T-helper 2 cell treated with Interferon-gamma antibody and Interleukin-4, amounts not matched to agents 100 ng/mL and 5 ng/mL, for 36 hours (primary cell): ENCODE measurements around the gene PRR7. TPM values are rescaled to one million over a fixed set of nuclear protein-coding genes. Genes with fewer than 3 reads are reported as not detected.

Experiments
- intact Hi-C: fragments of 100-400 bp; cut with micrococcal nuclease; formaldehyde crosslinking; loops from one replicate; pipeline ENCODE4 v1.15.1; 2023
- total RNA-seq: library from RNA; stranded (reverse); gene quantifications from 2 replicates; pipeline ENCODE4 v1.2.3, GENCODE V29; 2022

Gene PRR7
- total RNA-seq, 1 donor from 2014 or later: 6.0 TPM

DNA sequence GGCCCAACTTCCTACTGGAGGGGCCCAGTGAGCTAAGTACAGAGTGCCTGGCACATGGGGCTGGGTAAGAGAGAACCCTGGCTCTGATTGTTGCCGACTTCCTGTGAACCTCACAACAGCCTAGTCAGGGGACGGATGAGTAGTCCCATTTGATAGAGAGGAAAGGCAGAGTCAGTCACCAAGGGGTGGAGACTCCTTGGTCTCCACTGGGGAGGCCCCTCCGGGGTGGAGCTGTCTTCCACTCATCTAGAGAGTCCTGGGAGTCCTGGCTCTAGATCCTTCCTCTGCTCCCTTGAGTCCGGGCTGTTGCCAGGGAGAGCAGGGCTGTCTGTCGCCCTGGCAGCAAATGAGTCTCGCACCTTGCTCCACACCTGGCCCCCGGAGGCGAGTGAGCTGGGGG is 12.2 kb upstream of the PRR7 start:
- intact Hi-C loops: loop anchor here (1.0 kb wide), 1 partner anchor 10 kb away; no protein-coding TSS in a partner anchor

DNA sequence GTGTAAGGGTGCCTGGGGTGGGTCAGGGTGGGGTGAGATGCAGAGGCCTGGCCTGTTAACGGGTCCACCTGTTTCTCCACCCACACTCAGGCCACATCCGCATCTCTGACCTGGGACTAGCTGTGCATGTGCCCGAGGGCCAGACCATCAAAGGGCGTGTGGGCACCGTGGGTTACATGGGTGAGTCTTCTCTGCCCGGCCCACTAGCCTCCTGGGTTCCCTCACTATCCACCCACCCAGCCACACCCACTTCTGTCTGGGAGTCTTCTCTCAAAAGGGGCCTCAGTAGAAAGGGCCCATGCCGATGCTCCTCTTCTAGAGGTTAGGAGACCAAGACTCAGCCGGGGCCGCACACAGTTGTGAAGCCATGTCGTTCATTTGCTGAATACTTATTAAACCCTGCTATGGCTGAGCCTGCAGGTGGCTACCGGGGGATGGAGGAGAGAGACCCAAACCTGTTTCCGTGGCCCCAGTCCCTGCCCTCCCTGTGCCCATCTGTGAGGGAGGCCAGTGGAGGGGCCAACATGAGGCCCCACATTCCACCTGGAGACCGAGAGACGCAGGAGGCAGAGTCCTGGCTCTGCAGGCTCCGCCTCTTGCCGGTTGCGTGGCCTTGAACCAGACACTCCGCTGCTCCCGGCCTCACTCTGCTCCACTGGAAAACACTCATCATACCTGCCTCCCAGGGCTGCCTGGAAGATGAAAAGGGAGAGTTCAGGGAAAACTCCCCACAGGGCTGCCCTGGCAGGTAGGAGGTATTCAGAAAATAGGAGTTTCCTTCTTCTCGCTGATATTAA is 11.5 kb upstream of the PRR7 start:
- intact Hi-C loops: loop anchor here (1.0 kb wide), 1 partner anchor 9 kb away; no protein-coding TSS in a partner anchor

DNA sequence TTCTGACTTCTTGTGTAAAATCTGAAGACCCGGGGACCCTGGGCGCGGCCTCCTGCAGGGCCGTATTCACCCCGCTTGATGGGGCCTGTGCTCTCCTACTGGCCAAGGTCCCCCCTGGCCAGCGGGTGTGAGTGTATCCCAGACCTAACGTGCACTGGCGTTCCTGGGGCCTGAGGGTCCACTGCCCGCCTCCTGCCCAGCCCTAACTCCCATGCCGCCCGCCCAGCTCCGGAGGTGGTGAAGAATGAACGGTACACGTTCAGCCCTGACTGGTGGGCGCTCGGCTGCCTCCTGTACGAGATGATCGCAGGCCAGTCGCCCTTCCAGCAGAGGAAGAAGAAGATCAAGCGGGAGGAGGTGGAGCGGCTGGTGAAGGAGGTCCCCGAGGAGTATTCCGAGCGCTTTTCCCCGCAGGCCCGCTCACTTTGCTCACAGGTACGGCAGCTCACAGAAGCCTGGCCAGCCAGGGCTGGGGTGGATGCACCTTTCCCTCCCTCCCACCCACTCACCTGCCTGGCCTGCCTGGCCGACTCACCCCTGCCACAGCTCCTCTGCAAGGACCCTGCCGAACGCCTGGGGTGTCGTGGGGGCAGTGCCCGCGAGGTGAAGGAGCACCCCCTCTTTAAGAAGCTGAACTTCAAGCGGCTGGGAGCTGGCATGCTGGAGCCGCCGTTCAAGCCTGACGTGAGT is 10.6 kb upstream of the PRR7 start:
- intact Hi-C loops: no loop called here

DNA sequence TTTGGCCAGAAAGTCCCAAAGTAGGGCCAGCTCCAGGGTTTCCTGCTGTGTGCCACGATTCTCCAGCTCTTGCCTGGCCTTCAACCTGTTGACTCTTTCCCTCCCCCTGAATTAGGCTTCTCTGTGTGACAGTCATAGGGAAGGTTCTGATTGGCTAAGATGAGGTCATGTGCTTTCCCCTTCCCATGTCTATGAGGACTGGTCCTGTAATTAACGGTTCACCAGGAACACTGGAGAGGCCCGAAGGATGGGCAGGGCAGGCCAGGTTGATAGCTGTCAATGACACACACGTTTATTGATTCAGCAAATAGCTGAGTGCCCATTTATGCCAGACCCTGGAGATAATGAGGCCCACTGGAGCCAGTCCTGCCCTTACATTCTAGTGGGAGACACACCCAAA is 9.0 kb upstream of the PRR7 start:
- intact Hi-C loops: no loop called here

GRCh38 chr5:177438468-177438867 is 8.1 kb upstream of the PRR7 start:
- intact Hi-C loops: no loop called here

DNA sequence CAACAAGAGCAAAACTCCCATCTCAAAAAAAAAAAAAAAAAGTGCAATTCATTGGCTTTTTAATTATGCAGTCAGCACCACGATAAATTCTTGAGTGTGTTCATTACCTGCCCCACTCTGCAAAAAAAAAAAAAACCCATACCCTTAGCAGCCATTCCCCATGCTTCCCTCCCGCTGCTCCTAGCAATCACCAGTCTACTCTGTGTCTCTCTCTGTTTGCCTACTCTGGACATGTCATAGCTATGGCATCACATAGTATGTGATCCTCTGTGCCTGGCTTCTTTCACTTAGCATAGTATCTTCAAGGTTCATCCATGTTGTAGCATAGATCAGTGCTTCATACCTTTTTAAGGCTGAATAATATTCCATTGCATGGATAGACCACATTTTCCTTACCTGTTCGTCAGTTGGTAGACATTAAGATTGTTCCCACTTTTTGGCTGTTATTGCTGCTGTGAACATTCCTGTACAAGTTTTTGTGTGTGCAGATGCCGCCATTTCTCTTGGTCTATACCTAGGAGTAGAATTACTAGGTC is 7.0 kb upstream of the PRR7 start:
- intact Hi-C loops: no loop called here

GRCh38 chr5:177440211-177440989 is 6.2 kb upstream of the PRR7 start:
- intact Hi-C loops: no loop called here

GRCh38 chr5:177440990-177441780 is 5.4 kb upstream of the PRR7 start:
- intact Hi-C loops: no loop called here

- intact Hi-C loops: no loop called here
These were observed 4.4 kb upstream of the PRR7 start for GRCh38 chr5:177442066-177442826.

GRCh38 chr5:177443144-177443983 is 3.2 kb upstream of the PRR7 start:
- intact Hi-C loops: no loop called here

GRCh38 chr5:177444106-177445051 is 2.2 kb upstream of the PRR7 start:
- intact Hi-C loops: loop anchor here (1.0 kb wide), 1 partner anchor 10 kb away; no protein-coding TSS in a partner anchor

- intact Hi-C loops: no loop called here
These were observed 1.3 kb upstream of the PRR7 start for GRCh38 chr5:177445052-177445916.

- intact Hi-C loops: loop anchor here (1.0 to 2.0 kb wide), 4 partner anchors 9 to 55 kb away; no protein-coding TSS in a partner anchor
These were observed 756 bp upstream of the PRR7 start for GRCh38 chr5:177445917-177446199.

- intact Hi-C loops: loop anchor here (2.0 kb wide), 3 partner anchors 16 to 56 kb away; no protein-coding TSS in a partner anchor
These were observed 524 bp downstream of the PRR7 start for GRCh38 chr5:177447066-177447610.

DNA sequence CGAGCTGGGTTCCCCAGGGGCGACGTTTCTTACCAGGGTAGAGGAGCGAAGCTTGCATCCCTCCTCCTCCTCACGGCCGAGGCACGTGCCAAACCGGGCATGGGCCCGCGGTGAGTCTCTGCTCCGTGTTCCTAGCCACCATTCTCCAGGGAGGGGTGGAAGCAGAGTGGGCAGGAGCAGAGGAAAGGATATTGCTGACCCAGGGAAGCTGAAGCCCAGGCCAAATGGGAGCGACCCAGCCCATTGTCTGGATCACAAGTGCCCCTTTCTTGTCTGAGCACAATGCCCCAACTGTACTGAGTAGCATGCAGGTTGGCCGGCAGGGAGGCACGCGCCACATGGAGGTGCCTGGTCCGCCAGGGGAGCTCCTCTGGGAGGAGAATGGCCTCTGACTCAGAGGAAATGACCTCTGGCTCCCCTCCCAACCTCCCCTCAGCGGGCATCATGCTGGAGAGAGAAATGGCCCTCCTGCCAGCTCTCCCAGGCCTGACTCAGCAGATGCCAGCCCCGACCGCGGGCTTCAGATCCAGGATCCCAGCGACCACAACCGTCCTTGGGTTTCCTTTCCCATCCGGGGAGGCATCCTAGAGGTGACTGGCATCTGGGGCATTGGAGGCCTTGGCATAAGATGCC is 1.1 kb downstream of the PRR7 start:
- intact Hi-C loops: loop anchor here (2.0 kb wide), 3 partner anchors 17 to 57 kb away; no protein-coding TSS in a partner anchor
